OCI-LY7 (cell line): ENCODE results near the gene SLC24A4. TPM values are rescaled to one million over a fixed set of nuclear protein-coding genes. Genes with fewer than 3 reads are reported as not detected.

Experiments
- BruUV-seq: library from RNA; stranded (reverse); fragments of 400-500 nt; replicated peaks from 2 replicates; lab custom pipeline; 2021; lab: Mats Ljungman, UMichigan
- CTCF ChIA-PET: fragments of 300-600 bp; sonication (Branson Sonifier 250); formaldehyde crosslinking; loops from one replicate; lab custom pipeline; 2022; ENCODE audit warnings: antibody characterized with exemption; ENCODE audit not compliant: unreplicated experiment; lab: Charles Lee
- POLR2A ChIA-PET: fragments of 300-600 bp; sonication (Branson Sonifier 250); formaldehyde crosslinking; loops from one replicate; lab custom pipeline; 2022; ENCODE audit warnings: antibody characterized with exemption; lab: Charles Lee
- DNase-seq: peaks from one replicate; pipeline ENCODE4 v3.0.0-alpha.2; 2015; ENCODE audit warnings: low spot score
- H2AFZ ChIP-seq: fragments of 200-600 bp; sonication (generic), shearing (Covaris generic); 2 replicates; pipeline ENCODE4 v1.6.1; 2014; ENCODE audit warnings: mild to moderate bottlenecking, antibody characterized with exemption, low read length, moderate library complexity
- H3K27ac ChIP-seq: fragments of 200-600 bp; sonication (generic); 2 replicates; pipeline ENCODE4 v1.5.1; 2014; ENCODE audit warnings: mixed run types, low read depth, mild to moderate bottlenecking, moderate library complexity, low read length, inconsistent platforms; ENCODE audit not compliant: poor library complexity, severe bottlenecking
- H3K36me3 ChIP-seq: fragments of 200-600 bp; sonication (generic); 2 replicates; pipeline ENCODE4 v1.6.1; 2014; ENCODE audit warnings: mild to moderate bottlenecking, antibody characterized with exemption, low read length, moderate library complexity, mixed read lengths; ENCODE audit not compliant: insufficient read depth
- H3K4me1 ChIP-seq: fragments of 200-600 bp; sonication (generic); 2 replicates; pipeline ENCODE4 v1.5.1; 2014; ENCODE audit warnings: mild to moderate bottlenecking, low read length; ENCODE audit not compliant: insufficient read depth, poor library complexity, severe bottlenecking
- H3K4me2 ChIP-seq: fragments of 200-600 bp; sonication (generic); 2 replicates; pipeline ENCODE4 v1.6.1; 2014; ENCODE audit warnings: mild to moderate bottlenecking, low read length
- H3K4me3 ChIP-seq: fragments of 200-600 bp; sonication (generic); 2 replicates; pipeline ENCODE4 v1.5.1; 2014; ENCODE audit warnings: mild to moderate bottlenecking, low read depth, low read length; ENCODE audit not compliant: poor library complexity, severe bottlenecking
- H3K79me2 ChIP-seq: fragments of 200-600 bp; sonication (generic); 2 replicates; pipeline ENCODE4 v1.6.1; 2016; ENCODE audit warnings: low read depth, mild to moderate bottlenecking, low read length, moderate library complexity, mixed read lengths; ENCODE audit not compliant: insufficient read depth
- H3K9me2 ChIP-seq: fragments of 200-600 bp; sonication (generic); 2 replicates; pipeline ENCODE4 v1.6.1; 2016; ENCODE audit warnings: mild to moderate bottlenecking, low read length, mixed read lengths; ENCODE audit not compliant: insufficient read depth
- H3K9me3 ChIP-seq: fragments of 200-600 bp; sonication (generic); 2 replicates; pipeline ENCODE4 v1.6.1; 2014; ENCODE audit warnings: mild to moderate bottlenecking, mixed run types, low read length, mixed read lengths
- H4K20me1 ChIP-seq: fragments of 200-600 bp; sonication (generic); 2 replicates; pipeline ENCODE4 v1.6.1; 2014; ENCODE audit warnings: mild to moderate bottlenecking, antibody characterized with exemption, low read length, moderate library complexity, mixed read lengths; ENCODE audit not compliant: insufficient read depth
- CTCF ChIP-seq: fragments of 200-600 bp; sonication (generic); conservative IDR thresholded peaks from 2 replicates; pipeline ENCODE4 v1.5.1; 2014; ENCODE audit warnings: mild to moderate bottlenecking, antibody characterized with exemption, low read length, moderate library complexity, mixed read lengths
- EZH2phosphoT487 ChIP-seq: fragments of 200-600 bp; sonication (generic); IDR thresholded peaks from 2 replicates; pipeline ENCODE4 v1.6.1; 2018; ENCODE audit warnings: low read depth, borderline replicate concordance, mild to moderate bottlenecking, mixed run types, antibody characterized with exemption, low read length, moderate library complexity, mixed read lengths
- intact Hi-C: fragments of 100-400 bp; cut with micrococcal nuclease; formaldehyde crosslinking; loops from one replicate; pipeline ENCODE4 v1.10.0; 2022; ENCODE audit not compliant: unreplicated experiment
- total RNA-seq, 2 experiments: library from RNA; depleted of rRNA in 1 of 2; stranded (reverse); fragments of >200 nt in 1 of 2; shearing (Covaris generic) in 1 of 2; gene quantifications; 2 replicates each; pipeline ENCODE4 v1.2.3, GENCODE V29; 2014 to 2022

The SLC24A4 gene
- total RNA-seq, 2 experiments from 2014 or later = not detected

DNA sequence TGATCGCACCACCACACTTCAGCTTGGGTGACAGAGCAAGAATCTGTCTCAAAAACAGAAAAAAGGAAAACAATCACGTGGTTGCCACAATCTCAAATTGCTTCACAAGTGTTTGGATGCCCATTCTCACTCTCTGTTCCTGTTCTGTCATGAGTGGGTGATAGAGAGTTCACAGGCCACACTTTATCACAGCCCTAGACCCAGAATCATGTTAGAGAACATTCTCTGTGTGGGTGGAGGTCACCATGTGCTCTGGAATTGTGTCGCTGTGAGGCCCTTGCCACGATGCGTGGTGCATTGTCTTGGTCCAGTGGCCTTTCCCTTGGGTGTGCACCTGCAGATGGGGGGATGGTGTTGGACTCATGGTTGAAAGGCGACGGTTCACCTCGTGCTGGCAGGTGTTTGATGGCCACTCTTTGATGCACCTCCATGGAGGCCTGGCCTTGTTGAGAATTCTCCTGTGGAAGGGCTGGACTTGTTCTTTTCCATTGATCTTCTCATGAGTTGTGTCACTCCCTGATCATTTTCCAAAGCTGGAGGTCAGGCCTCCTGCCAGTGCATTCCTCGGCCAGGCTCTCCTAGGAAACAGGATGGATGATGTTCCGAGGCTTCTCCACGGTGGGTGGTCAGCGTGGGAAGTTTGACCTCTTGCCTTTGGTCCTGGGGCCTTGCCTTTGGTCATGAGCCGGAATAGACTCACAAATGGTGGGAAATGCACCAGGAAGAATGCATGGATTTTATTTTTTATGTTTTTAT is 91.9 kb downstream of the SLC24A4 start:
- POLR2A ChIA-PET = interaction anchor here (0.7 kb wide), 1 partner anchor 40 kb away, joined by 3 read pairs; no protein-coding TSS in a partner anchor
- CTCF ChIA-PET = no interaction called here
- no peak overlapping the region for H3K27ac ChIP-seq
- no peaks in the 10 kb centered on the region for H3K79me2 ChIP-seq
- H4K20me1 ChIP-seq = no peaks in the 10 kb centered on the region
- BruUV-seq = no TSS peak
- H3K4me3 ChIP-seq = no peak overlapping the region
- no peak overlapping the region for H2AFZ ChIP-seq
- no peak for DNase-seq
- TF ChIP-seq EZH2phosphoT487 (no peak), CTCF (no peak)
- H3K4me1 ChIP-seq = no peaks in the 10 kb centered on the region
- intact Hi-C loops = no loop called here
- no peaks in the 10 kb centered on the region for H3K9me2 ChIP-seq
- no peaks in the 10 kb centered on the region for H3K36me3 ChIP-seq
- no peaks in the 10 kb centered on the region for H3K9me3 ChIP-seq
- no peak overlapping the region for H3K4me2 ChIP-seq

- intact Hi-C loops = no loop called here
- no peak overlapping the region for H3K4me3 ChIP-seq
- H3K9me2 ChIP-seq = no peaks in the 10 kb centered on the region
- no TSS peak for BruUV-seq
- H4K20me1 ChIP-seq = no peaks in the 10 kb centered on the region
- no peaks in the 10 kb centered on the region for H3K4me1 ChIP-seq
- H3K4me2 ChIP-seq = no peak overlapping the region
- H3K79me2 ChIP-seq = no peaks in the 10 kb centered on the region
- H3K9me3 ChIP-seq = no peaks in the 10 kb centered on the region
- ChIA-PET CTCF (no interaction called here), POLR2A (no interaction called here)
- TF ChIP-seq EZH2phosphoT487 (no peak), CTCF (no peak)
- H2AFZ ChIP-seq = no peak overlapping the region
- no peak overlapping the region for H3K27ac ChIP-seq
- H3K36me3 ChIP-seq = no peaks in the 10 kb centered on the region
- no peak for DNase-seq
Measured at GRCh38 chr14:92415969-92416368, 93.0 kb downstream of the SLC24A4 start.

- no peak for TF ChIP-seq CTCF
- TF ChIP-seq EZH2phosphoT487 = no peak
Measured at GRCh38 chr14:92416544-92416943, 93.6 kb downstream of the SLC24A4 start.

More at GRCh38 chr14:92416544-92416943, 93.6 kb downstream of the SLC24A4 start:
- H3K79me2 ChIP-seq = no peaks in the 10 kb centered on the region
- no peaks in the 10 kb centered on the region for H3K4me1 ChIP-seq
- no peaks in the 10 kb centered on the region for H4K20me1 ChIP-seq
- intact Hi-C loops = no loop called here
- H3K27ac ChIP-seq = no peak overlapping the region
- no peaks in the 10 kb centered on the region for H3K9me3 ChIP-seq
- no TSS peak for BruUV-seq
- CTCF ChIA-PET = no interaction called here
- no peaks in the 10 kb centered on the region for H3K36me3 ChIP-seq
- H3K4me3 ChIP-seq = no peak overlapping the region
- no peak overlapping the region for H3K4me2 ChIP-seq
- no peak for DNase-seq
- H2AFZ ChIP-seq = no peak overlapping the region
- no peaks in the 10 kb centered on the region for H3K9me2 ChIP-seq
- POLR2A ChIA-PET = no interaction called here
